IPS-18c (cell line): ENCODE data around the gene PATJ.
"Not testable (repeated sequence)": the region's sequence is repeated elsewhere in the genome, so short reads cannot be mapped to it uniquely, and the experiment has no call there.

Experiments
- H3K4me3 ChIP-seq: 2 replicates; pipeline ENCODE4 v1.7.0; 2013; ENCODE audit warnings: low read depth, mild to moderate bottlenecking, low read length, moderate library complexity; ENCODE audit not compliant: insufficient read depth
- H3K9me3 ChIP-seq: one replicate; pipeline ENCODE4 v1.6.1; 2013; ENCODE audit warnings: mild to moderate bottlenecking, low read length, moderate library complexity; ENCODE audit not compliant: control insufficient read depth, insufficient read depth

The PATJ gene

GRCh38 chr1:61851849-61852669 is 109.8 kb downstream of the PATJ start:
- H3K4me3 ChIP-seq = no peak overlapping the region

GRCh38 chr1:61852670-61853015 is 110.4 kb downstream of the PATJ start:
- Histone ChIP-seq H3K4me3 (no peak overlapping the region), H3K9me3 (no peaks in the 10 kb centered on the region)

More at GRCh38 chr1:61851849-61852669, 109.8 kb downstream of the PATJ start:
- no peaks in the 10 kb centered on the region for H3K9me3 ChIP-seq

GRCh38 chr1:61853583-61853982 is 111.3 kb downstream of the PATJ start:
- Histone ChIP-seq H3K4me3 (no peak overlapping the region), H3K9me3 (no peaks in the 10 kb centered on the region)

GRCh38 chr1:61864489-61864888 is 122.2 kb downstream of the PATJ start:
- Histone ChIP-seq H3K9me3 (no peaks in the 10 kb centered on the region), H3K4me3 (no peak overlapping the region)

- no peak overlapping the region for H3K4me3 ChIP-seq
- H3K9me3 ChIP-seq = no peaks in the 10 kb centered on the region
Observed at GRCh38 chr1:61865646-61866220, 123.5 kb downstream of the PATJ start.

GRCh38 chr1:61869691-61870109 is 127.4 kb downstream of the PATJ start:
- Histone ChIP-seq H3K4me3 (no peak overlapping the region), H3K9me3 (peaks cover 2% of the 10 kb centered on the region)

- H3K9me3 ChIP-seq = peaks cover 2% of the 10 kb centered on the region
- H3K4me3 ChIP-seq = no peak overlapping the region
Observed at GRCh38 chr1:61872206-61872605, 129.9 kb downstream of the PATJ start.

GRCh38 chr1:61873581-61873980 is 131.3 kb downstream of the PATJ start:
- H3K4me3 ChIP-seq = no peak overlapping the region
- H3K9me3 ChIP-seq = peaks cover 2% of the 10 kb centered on the region

- Histone ChIP-seq H3K4me3 (no peak overlapping the region), H3K9me3 (peaks cover 2% of the 10 kb centered on the region)
Observed at GRCh38 chr1:61873994-61874393, 131.7 kb downstream of the PATJ start.

GRCh38 chr1:61875198-61875597 is 132.9 kb downstream of the PATJ start:
- Histone ChIP-seq H3K4me3 (no peak overlapping the region), H3K9me3 (peaks cover 2% of the 10 kb centered on the region)

GRCh38 chr1:61879887-61880474 is 137.7 kb downstream of the PATJ start:
- H3K9me3 ChIP-seq, H3K4me3 ChIP-seq: not testable (repeated sequence)

GRCh38 chr1:61887076-61887867 is 145.0 kb downstream of the PATJ start:
- Histone ChIP-seq H3K4me3 (no peak overlapping the region), H3K9me3 (no peaks in the 10 kb centered on the region)

- no peak overlapping the region for H3K4me3 ChIP-seq
- H3K9me3 ChIP-seq = no peaks in the 10 kb centered on the region
Observed at GRCh38 chr1:61887931-61888564, 145.8 kb downstream of the PATJ start.

- no peak overlapping the region for H3K4me3 ChIP-seq
- H3K9me3 ChIP-seq = no peaks in the 10 kb centered on the region
Observed at GRCh38 chr1:61888808-61889207, 146.5 kb downstream of the PATJ start.

- not testable (repeated sequence) for H3K4me3 ChIP-seq, H3K9me3 ChIP-seq
Observed at GRCh38 chr1:61890435-61890834, 148.2 kb downstream of the PATJ start.

GRCh38 chr1:61892977-61893376 is 150.7 kb downstream of the PATJ start:
- no peak overlapping the region for H3K4me3 ChIP-seq
- H3K9me3 ChIP-seq = peaks cover 7% of the 10 kb centered on the region

GRCh38 chr1:61894296-61894695 is 152.0 kb downstream of the PATJ start:
- H3K4me3 ChIP-seq, H3K9me3 ChIP-seq: not testable (repeated sequence)
